DOHH2 (cell line): Measurements from ENCODE around the gene CNTN4.

ENCODE experiments used
- H3F3A ChIP-seq: fragments of 200-600 bp; sonication (generic), shearing (Covaris generic); 2 replicates; pipeline ENCODE4 v1.6.0; 2016; ENCODE audit warnings: antibody characterized with exemption, mild to moderate bottlenecking; ENCODE audit not compliant: control insufficient read depth, insufficient read depth
- H3K27ac ChIP-seq: fragments of 200-600 bp; sonication (generic); 2 replicates; pipeline ENCODE4 v1.5.1; 2014; ENCODE audit warnings: low read depth, mild to moderate bottlenecking, low read length, moderate library complexity
- H3K27me3 ChIP-seq: fragments of 200-600 bp; sonication (generic); 2 replicates; pipeline ENCODE4 v1.6.1; 2014; ENCODE audit warnings: mild to moderate bottlenecking, low read length, mixed read lengths; ENCODE audit not compliant: control insufficient read depth
- H3K36me3 ChIP-seq: fragments of 200-600 bp; sonication (generic); 2 replicates; pipeline ENCODE4 v1.6.1; 2014; ENCODE audit warnings: mild to moderate bottlenecking, low read length, moderate library complexity, mixed read lengths; ENCODE audit not compliant: control insufficient read depth
- H3K4me1 ChIP-seq: fragments of 200-600 bp; sonication (generic); 2 replicates; pipeline ENCODE4 v1.6.1; 2014; ENCODE audit warnings: mild to moderate bottlenecking, low read length, mixed read lengths; ENCODE audit not compliant: control insufficient read depth
- H3K4me2 ChIP-seq: fragments of 200-600 bp; sonication (generic); 2 replicates; pipeline ENCODE4 v1.6.0; 2014; ENCODE audit warnings: mild to moderate bottlenecking, low read length, moderate library complexity
- H3K4me3 ChIP-seq: fragments of 200-600 bp; sonication (generic); 2 replicates; pipeline ENCODE4 v1.5.1; 2014; ENCODE audit warnings: mild to moderate bottlenecking, low read length, mixed read lengths
- H3K79me2 ChIP-seq: fragments of 200-600 bp; sonication (generic); 2 replicates; pipeline ENCODE4 v1.6.1; 2014; ENCODE audit warnings: mild to moderate bottlenecking, low read length, mixed read lengths; ENCODE audit not compliant: control insufficient read depth
- H3K9me2 ChIP-seq: fragments of 200-600 bp; sonication (generic); replicated peaks from 2 replicates; pipeline ENCODE4 v1.6.1; 2014; ENCODE audit warnings: mild to moderate bottlenecking, low read length, mixed read lengths; ENCODE audit not compliant: control insufficient read depth
- H3K9me3 ChIP-seq: fragments of 200-600 bp; sonication (generic); 2 replicates; pipeline ENCODE4 v1.6.1; 2014; ENCODE audit warnings: antibody characterized with exemption, low read length, mixed read lengths; ENCODE audit not compliant: control insufficient read depth, insufficient read depth
- H4K20me1 ChIP-seq: fragments of 200-600 bp; sonication (generic); 2 replicates; pipeline ENCODE4 v1.6.0; 2014; ENCODE audit warnings: low read depth, mild to moderate bottlenecking, antibody characterized with exemption, low read length, moderate library complexity; ENCODE audit not compliant: control insufficient read depth, insufficient read depth
- CTCF ChIP-seq: fragments of 200-600 bp; sonication (generic); IDR thresholded peaks from one replicate; pipeline ENCODE4 v1.5.1; 2014; ENCODE audit warnings: antibody characterized with exemption, mild to moderate bottlenecking, low read depth, low read length; ENCODE audit not compliant: poor library complexity, severe bottlenecking
- EZH2phosphoT487 ChIP-seq: fragments of 200-600 bp; sonication (generic); IDR thresholded peaks from 2 replicates; pipeline ENCODE4 v1.6.1; 2017; ENCODE audit warnings: borderline replicate concordance, mild to moderate bottlenecking, antibody characterized with exemption, low read length, moderate library complexity, mixed read lengths

Gene CNTN4

DNA sequence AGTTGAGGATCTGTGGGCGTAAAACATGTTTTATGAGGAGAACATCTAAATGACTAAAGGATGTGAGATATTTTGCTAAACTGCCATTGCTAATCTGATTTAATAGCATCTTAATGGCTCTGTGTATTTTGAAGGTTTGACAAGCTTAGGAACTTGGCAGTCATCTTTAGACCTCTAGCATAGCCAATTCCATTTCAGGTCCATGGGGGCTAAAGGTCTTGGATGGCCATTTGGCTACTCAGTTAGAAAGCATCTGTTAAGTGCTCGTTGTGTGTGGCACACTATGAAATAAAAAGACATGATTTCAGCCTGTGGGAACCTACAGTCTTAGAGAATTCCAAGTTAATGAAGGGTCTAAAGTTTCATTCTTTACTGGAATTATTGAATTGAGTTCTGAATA, 775.3 kb downstream of the CNTN4 start:
- Histone ChIP-seq H3K27ac (no peak overlapping the region), H3K9me3 (no peaks in the 10 kb centered on the region), H4K20me1 (no peaks in the 10 kb centered on the region), H3K4me2 (no peak overlapping the region), H3K79me2 (no peaks in the 10 kb centered on the region), H3K4me3 (no peak overlapping the region), H3K36me3 (no peaks in the 10 kb centered on the region), H3K9me2 (no peaks in the 10 kb centered on the region), H3K4me1 (no peaks in the 10 kb centered on the region), H3K27me3 (no peaks in the 10 kb centered on the region), H3F3A (no peaks in the 10 kb centered on the region)
- TF ChIP-seq CTCF (no peak), EZH2phosphoT487 (no peak)

DNA sequence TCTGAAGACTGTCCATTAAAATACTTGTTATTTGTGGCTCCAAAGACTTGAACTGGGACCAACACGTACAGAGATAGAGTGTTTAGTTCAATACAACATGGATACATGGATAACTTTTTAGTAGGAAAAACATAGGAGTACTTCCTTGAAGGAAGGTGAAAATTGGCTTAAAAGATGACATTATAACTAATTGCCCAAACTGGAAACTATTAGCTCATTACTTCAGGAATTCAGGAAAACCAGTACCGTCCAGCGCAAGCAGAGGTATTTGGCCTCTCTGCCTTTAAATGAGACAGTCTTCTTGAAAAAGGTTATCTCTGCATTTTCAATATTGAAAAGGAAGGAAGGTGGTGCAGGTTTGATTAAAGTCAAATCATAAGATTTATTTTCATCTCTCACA, 777.0 kb downstream of the CNTN4 start:
- Histone ChIP-seq H3K4me1 (no peaks in the 10 kb centered on the region), H3K36me3 (no peaks in the 10 kb centered on the region), H3K79me2 (no peaks in the 10 kb centered on the region), H3K4me2 (no peak overlapping the region), H3K9me2 (no peaks in the 10 kb centered on the region), H3F3A (no peaks in the 10 kb centered on the region), H3K9me3 (no peaks in the 10 kb centered on the region), H4K20me1 (no peaks in the 10 kb centered on the region), H3K27ac (no peak overlapping the region), H3K27me3 (no peaks in the 10 kb centered on the region), H3K4me3 (no peak overlapping the region)
- TF ChIP-seq CTCF (no peak), EZH2phosphoT487 (no peak)

DNA sequence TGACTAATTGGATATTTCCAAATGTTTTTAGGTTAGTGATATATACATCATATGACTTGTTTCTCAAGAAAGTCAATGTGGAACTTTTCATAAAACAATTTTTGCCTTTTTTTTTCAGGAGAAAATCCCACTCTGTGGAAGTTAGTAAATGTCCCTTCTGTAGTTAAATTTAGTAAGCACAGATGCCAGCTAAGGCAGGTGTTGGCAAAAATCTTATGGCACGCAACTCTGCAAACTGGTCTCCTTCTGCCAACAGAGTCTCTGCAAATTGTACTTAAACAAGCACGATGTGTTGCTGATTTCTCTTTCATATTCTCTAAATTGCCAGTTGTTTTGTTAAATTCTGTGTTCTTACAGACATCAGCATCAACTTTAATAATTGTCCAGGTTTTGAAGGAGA, 777.7 kb downstream of the CNTN4 start:
- H3K4me3 ChIP-seq, result no peak overlapping the region
- H3K27ac ChIP-seq, result no peak overlapping the region
- H3K36me3 ChIP-seq, result no peaks in the 10 kb centered on the region
- no peaks in the 10 kb centered on the region for H3K79me2 ChIP-seq
- no peaks in the 10 kb centered on the region for H3K4me1 ChIP-seq
- H3K27me3 ChIP-seq, result no peaks in the 10 kb centered on the region
- H4K20me1 ChIP-seq, result no peaks in the 10 kb centered on the region
- no peak overlapping the region for H3K4me2 ChIP-seq
- H3K9me3 ChIP-seq, result no peaks in the 10 kb centered on the region
- no peaks in the 10 kb centered on the region for H3F3A ChIP-seq
- TF ChIP-seq EZH2phosphoT487, result no peak
- TF ChIP-seq CTCF, result no peak
- H3K9me2 ChIP-seq, result no peaks in the 10 kb centered on the region

GRCh38 chr3:2879023-2879422, 780.4 kb downstream of the CNTN4 start:
- Histone ChIP-seq H3K4me2 (no peak overlapping the region), H3K27ac (no peak overlapping the region), H3K27me3 (no peaks in the 10 kb centered on the region), H3K79me2 (no peaks in the 10 kb centered on the region), H3K9me3 (no peaks in the 10 kb centered on the region), H3K4me3 (no peak overlapping the region), H3F3A (no peaks in the 10 kb centered on the region), H3K9me2 (no peaks in the 10 kb centered on the region), H3K36me3 (no peaks in the 10 kb centered on the region), H4K20me1 (no peaks in the 10 kb centered on the region), H3K4me1 (no peaks in the 10 kb centered on the region)
- TF ChIP-seq EZH2phosphoT487 (no peak), CTCF (no peak)
